Raji (cell line): Measurements from ENCODE around the gene NMS.

Source experiments
- POLR2A ChIP-seq: IDR thresholded peaks from 2 replicates; pipeline ENCODE4 v1.6.1; 2011; ENCODE audit warnings: low read depth, low read length, control low read depth; ENCODE audit not compliant: insufficient read depth

The NMS gene

GRCh38 chr2:100470182-100470581, at the start of gene NMS:
TSS of gene NMS (plus strand) at chr2:100470482. CDS start at chr2:100470489, 7 bp downstream.
- no peak for TF ChIP-seq POLR2A

- no peak for TF ChIP-seq POLR2A
These were observed 47.8 kb upstream of the NMS start for GRCh38 chr2:100422320-100423055.

GRCh38 chr2:100423631-100424030, 46.7 kb upstream of the NMS start:
- no peak for TF ChIP-seq POLR2A

GRCh38 chr2:100424277-100424875, 45.9 kb upstream of the NMS start:
- no peak for TF ChIP-seq POLR2A

GRCh38 chr2:100425107-100425506, 45.2 kb upstream of the NMS start:
- no peak for TF ChIP-seq POLR2A

GRCh38 chr2:100425573-100426383, 44.5 kb upstream of the NMS start:
- no peak for TF ChIP-seq POLR2A

GRCh38 chr2:100426384-100426720, 43.9 kb upstream of the NMS start:
- no peak for TF ChIP-seq POLR2A

GRCh38 chr2:100427111-100427510, 43.2 kb upstream of the NMS start:
- no peak for TF ChIP-seq POLR2A

- no peak for TF ChIP-seq POLR2A
These were observed 42.5 kb upstream of the NMS start for GRCh38 chr2:100427627-100428258.

- no peak for TF ChIP-seq POLR2A
These were observed 40.6 kb upstream of the NMS start for GRCh38 chr2:100429726-100430125.

GRCh38 chr2:100437751-100438150, 32.5 kb upstream of the NMS start:
- no peak for TF ChIP-seq POLR2A

GRCh38 chr2:100446696-100447095, 23.6 kb upstream of the NMS start:
- TF ChIP-seq POLR2A = no peak

- no peak for TF ChIP-seq POLR2A
These were observed 19.2 kb upstream of the NMS start for GRCh38 chr2:100451092-100451491.

- no peak for TF ChIP-seq POLR2A
These were observed 18.5 kb upstream of the NMS start for GRCh38 chr2:100451734-100452133.

GRCh38 chr2:100453853-100454252, 16.4 kb upstream of the NMS start:
- TF ChIP-seq POLR2A = no peak
